H54 (cell line): Measurements from ENCODE around the gene PPFIA2.

Source experiments
- DNase-seq: peaks from one replicate; pipeline ENCODE4 v3.0.0; 2011; ENCODE audit warnings: low spot score, mixed read lengths; ENCODE audit not compliant: insufficient read length
- FAIRE-seq: peaks from 3 replicates; lab custom pipeline; 2011; peaks lifted over from hg19 to GRCh38; lab: Jason Lieb, UNC
- POLR2A ChIP-seq: IDR thresholded peaks from 2 replicates; pipeline ENCODE4 v1.6.1; 2011; ENCODE audit warnings: low read depth, mild to moderate bottlenecking, low read length

Gene PPFIA2

GRCh38 chr12:81499809-81500208 lies 259.3 kb downstream of the PPFIA2 start:
- no peak for TF ChIP-seq POLR2A
- FAIRE-seq (no peak), DNase-seq (no peak)

GRCh38 chr12:81492131-81492720 lies 266.9 kb downstream of the PPFIA2 start:
- no peak for DNase-seq
- TF ChIP-seq POLR2A, result no peak
- no peak for FAIRE-seq

- FAIRE-seq (no peak), DNase-seq (no peak)
- TF ChIP-seq POLR2A, result no peak
Measured at GRCh38 chr12:81472934-81473333, 286.2 kb downstream of the PPFIA2 start.

- no peak for FAIRE-seq
- no peak for TF ChIP-seq POLR2A
- DNase-seq, result no peak
Measured at GRCh38 chr12:81470923-81471322, 288.2 kb downstream of the PPFIA2 start.

- no peak for TF ChIP-seq POLR2A
- peak; percentile 2 for DNase-seq
- peak; percentile 96 for FAIRE-seq
Measured at GRCh38 chr12:81468206-81468605, 290.9 kb downstream of the PPFIA2 start.

GRCh38 chr12:81465876-81466275 lies 293.3 kb downstream of the PPFIA2 start:
- no peak for FAIRE-seq
- DNase-seq, result no peak
- no peak for TF ChIP-seq POLR2A

GRCh38 chr12:81465191-81465590 lies 294.0 kb downstream of the PPFIA2 start:
- FAIRE-seq (no peak), DNase-seq (no peak)
- no peak for TF ChIP-seq POLR2A

GRCh38 chr12:81461163-81461562 lies 298.0 kb downstream of the PPFIA2 start:
- no peak for TF ChIP-seq POLR2A
- no peak for FAIRE-seq
- DNase-seq, result no peak

GRCh38 chr12:81450920-81451739 lies 308.0 kb downstream of the PPFIA2 start:
- DNase-seq, result peak; percentile 15
- peak; percentile 88 for FAIRE-seq
- TF ChIP-seq POLR2A, result no peak

- TF ChIP-seq POLR2A, result no peak
- FAIRE-seq (no peak), DNase-seq (no peak)
Measured at GRCh38 chr12:81441629-81442028, 317.5 kb downstream of the PPFIA2 start.

GRCh38 chr12:81440001-81440400 lies 319.1 kb downstream of the PPFIA2 start:
- DNase-seq (no peak), FAIRE-seq (no peak)
- TF ChIP-seq POLR2A, result no peak

GRCh38 chr12:81439344-81439743 lies 319.8 kb downstream of the PPFIA2 start:
- no peak for FAIRE-seq
- TF ChIP-seq POLR2A, result no peak

GRCh38 chr12:81417056-81417455 lies 342.1 kb downstream of the PPFIA2 start:
- TF ChIP-seq POLR2A, result no peak
- FAIRE-seq (no peak), DNase-seq (no peak)

More at GRCh38 chr12:81439344-81439743, 319.8 kb downstream of the PPFIA2 start:
- DNase-seq, result no peak

- no peak for FAIRE-seq
- TF ChIP-seq POLR2A, result no peak
Measured at GRCh38 chr12:81416571-81416970, 342.6 kb downstream of the PPFIA2 start.

GRCh38 chr12:81414441-81414840 lies 344.7 kb downstream of the PPFIA2 start:
- no peak for FAIRE-seq
- no peak for DNase-seq
- no peak for TF ChIP-seq POLR2A

More at GRCh38 chr12:81416571-81416970, 342.6 kb downstream of the PPFIA2 start:
- DNase-seq, result no peak

- TF ChIP-seq POLR2A, result no peak
- FAIRE-seq, result no peak
- DNase-seq, result no peak
Measured at GRCh38 chr12:81412940-81413339, 346.2 kb downstream of the PPFIA2 start.
